ENCODE data around the gene GAPDH. TPM values are rescaled to one million over a fixed set of nuclear protein-coding genes. Genes with fewer than 3 reads are reported as not detected.

Gene GAPDH
- total and polyA plus RNA-seq, 2 experiments from 2014 or later: 7,726 to 7,868 TPM

- Histone ChIP-seq H3K79me2 (ENCODE audit: insufficient read depth) (peaks cover 80% of the 10 kb centered on the region), H4K20me1 (ENCODE audit: insufficient read depth) (no peaks in the 10 kb centered on the region), H3K27ac (no peak overlapping the region), H3K4me3 (no peak overlapping the region), H3K4me2 (ENCODE audit: unreplicated experiment) (no peak overlapping the region), H3K4me1 (ENCODE audit: insufficient read depth) (0 out of 2 replicates have a peak, but pooled peaks cover 2% of the 10 kb centered on the region), H3K9ac (no peak overlapping the region), H2AFZ (no peak overlapping the region), H3K9me3 (ENCODE audit: low read depth) (no peaks in the 10 kb centered on the region), H3K27me3 (replicated peaks; ENCODE audit: insufficient read depth) (no peaks in the 10 kb centered on the region), H3K36me3 (ENCODE audit: low read depth) (peaks cover 22% of the 10 kb centered on the region; the same call in 1 of the 2 replicates), H3K9me2 (ENCODE audit: insufficient read depth) (no peaks in the 10 kb centered on the region), H3F3A (ENCODE audit: insufficient read depth) (no peaks in the 10 kb centered on the region)
- TF ChIP-seq EZH2 (IDR thresholded peaks at IDR 0.05; ENCODE audit: insufficient read depth, poor library complexity, severe bottlenecking): no peak
- WGBS, 2 experiments (ENCODE audit: low coverage in 1 of 2, low lambda C conversion rate in 2 of 2, missing lambda C conversion rate in 2 of 2): 85 to 86% methylated on average over 2 of the region's 2 CpGs
- no peak for DNase-seq
- in situ Hi-C loops (cut with MboI): no loop called here
Measured at GRCh38 chr12:6500466-6500865, 33.9 kb upstream of the GAPDH start.

- no peak overlapping the region for H3K4me3 ChIP-seq
- H3K9ac ChIP-seq: no peak overlapping the region
- no peaks in the 10 kb centered on the region for H3K9me2 ChIP-seq (ENCODE audit: insufficient read depth)
- H2AFZ ChIP-seq: no peak overlapping the region
- no peak overlapping the region for H3K4me2 ChIP-seq (ENCODE audit: unreplicated experiment)
- H3K4me1 ChIP-seq (ENCODE audit: insufficient read depth): no peaks in the 10 kb centered on the region
- H3K36me3 ChIP-seq (ENCODE audit: low read depth): peaks cover 17% of the 10 kb centered on the region; the same call in 1 of the 2 replicates
- DNase-seq: no peak
- H3K27me3 ChIP-seq (replicated peaks; ENCODE audit: insufficient read depth): no peaks in the 10 kb centered on the region
- TF ChIP-seq EZH2phosphoT487 (IDR thresholded peaks at IDR 0.05; ENCODE audit: insufficient read depth, low read depth): no peak
- TF ChIP-seq EZH2 (IDR thresholded peaks at IDR 0.05; ENCODE audit: insufficient read depth, poor library complexity, severe bottlenecking): no peak
- no peaks in the 10 kb centered on the region for H3K9me3 ChIP-seq (ENCODE audit: low read depth)
- H3K79me2 ChIP-seq (ENCODE audit: insufficient read depth): peaks cover 54% of the 10 kb centered on the region
- 95% methylated on average over 12 of the region's 12 CpGs for WGBS, 2 experiments (ENCODE audit: low coverage in 1 of 2, low lambda C conversion rate in 2 of 2, missing lambda C conversion rate in 2 of 2)
- no peaks in the 10 kb centered on the region for H3F3A ChIP-seq (ENCODE audit: insufficient read depth)
- H3K27ac ChIP-seq: no peak overlapping the region
- in situ Hi-C loops (cut with MboI): no loop called here
- H4K20me1 ChIP-seq (ENCODE audit: insufficient read depth): no peaks in the 10 kb centered on the region
Measured at GRCh38 chr12:6507102-6507998, 27.0 kb upstream of the GAPDH start.

- Histone ChIP-seq H3K36me3 (ENCODE audit: low read depth) (peaks cover 23% of the 10 kb centered on the region; the same call in 1 of the 2 replicates), H3K9me3 (ENCODE audit: low read depth) (no peaks in the 10 kb centered on the region), H3F3A (ENCODE audit: insufficient read depth) (no peaks in the 10 kb centered on the region), H3K9ac (no peak overlapping the region), H4K20me1 (ENCODE audit: insufficient read depth) (no peaks in the 10 kb centered on the region), H3K4me2 (ENCODE audit: unreplicated experiment) (no peak overlapping the region), H3K9me2 (ENCODE audit: insufficient read depth) (no peaks in the 10 kb centered on the region), H3K4me3 (no peak overlapping the region), H2AFZ (no peak overlapping the region), H3K27me3 (replicated peaks; ENCODE audit: insufficient read depth) (no peaks in the 10 kb centered on the region), H3K4me1 (ENCODE audit: insufficient read depth) (no peaks in the 10 kb centered on the region), H3K79me2 (ENCODE audit: insufficient read depth) (peaks cover 46% of the 10 kb centered on the region), H3K27ac (no peak overlapping the region)
- in situ Hi-C loops (cut with MboI): no loop called here
- WGBS, 2 experiments (ENCODE audit: low coverage in 1 of 2, low lambda C conversion rate in 2 of 2, missing lambda C conversion rate in 2 of 2): 71 to 72% methylated on average over 7 of the region's 7 CpGs
- TF ChIP-seq EZH2 (IDR thresholded peaks at IDR 0.05; ENCODE audit: insufficient read depth, poor library complexity, severe bottlenecking): no peak
- TF ChIP-seq EZH2phosphoT487 (IDR thresholded peaks at IDR 0.05; ENCODE audit: insufficient read depth, low read depth): no peak
- DNase-seq: no peak
Measured at GRCh38 chr12:6508087-6508486, 26.2 kb upstream of the GAPDH start.

DNA sequence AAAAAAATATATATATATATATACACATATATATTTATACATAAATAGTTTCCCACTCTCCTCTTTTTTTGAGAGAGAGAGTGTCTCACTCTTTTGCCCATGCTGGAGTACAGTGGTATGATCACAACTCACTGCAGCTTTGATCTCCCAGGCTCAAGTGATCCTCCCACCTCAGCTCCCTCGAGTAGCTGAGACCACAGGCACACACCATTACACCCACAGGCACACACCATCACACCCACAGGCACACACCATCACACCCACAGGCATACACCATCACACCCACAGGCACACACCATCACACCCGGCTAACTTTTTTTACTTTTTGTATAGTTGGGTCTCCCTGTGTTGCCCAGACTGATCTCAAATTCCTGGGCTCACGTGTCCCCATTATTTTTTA is 14.1 kb upstream of the GAPDH start:
- 83 to 86% methylated on average over 3 of the region's 3 CpGs for WGBS, 2 experiments (ENCODE audit: low coverage in 1 of 2, low lambda C conversion rate in 2 of 2, missing lambda C conversion rate in 2 of 2)
- Histone ChIP-seq H3K9ac (no peak overlapping the region), H3K4me1 (ENCODE audit: insufficient read depth) (no peaks in the 10 kb centered on the region), H3F3A (ENCODE audit: insufficient read depth) (no peaks in the 10 kb centered on the region), H2AFZ (no peak overlapping the region), H3K36me3 (ENCODE audit: low read depth) (peaks cover 49% of the 10 kb centered on the region), H3K9me2 (ENCODE audit: insufficient read depth) (no peaks in the 10 kb centered on the region), H3K4me2 (ENCODE audit: unreplicated experiment) (no peak overlapping the region), H3K27ac (no peak overlapping the region), H3K4me3 (no peak overlapping the region), H3K27me3 (replicated peaks; ENCODE audit: insufficient read depth) (no peaks in the 10 kb centered on the region), H4K20me1 (ENCODE audit: insufficient read depth) (no peaks in the 10 kb centered on the region), H3K9me3 (ENCODE audit: low read depth) (no peaks in the 10 kb centered on the region), H3K79me2 (ENCODE audit: insufficient read depth) (no peaks in the 10 kb centered on the region)
- DNase-seq: no peak
- in situ Hi-C loops (cut with MboI): no loop called here
- TF ChIP-seq EZH2phosphoT487 (IDR thresholded peaks at IDR 0.05; ENCODE audit: insufficient read depth, low read depth): no peak
- no peak for TF ChIP-seq EZH2 (IDR thresholded peaks at IDR 0.05; ENCODE audit: insufficient read depth, poor library complexity, severe bottlenecking)
